ENCODE measurements around the gene UBE2K.
"Not testable (repeated sequence)": the region's sequence is repeated elsewhere in the genome, so short reads cannot be mapped to it uniquely, and the experiment has no call there.

The UBE2K gene

DNA sequence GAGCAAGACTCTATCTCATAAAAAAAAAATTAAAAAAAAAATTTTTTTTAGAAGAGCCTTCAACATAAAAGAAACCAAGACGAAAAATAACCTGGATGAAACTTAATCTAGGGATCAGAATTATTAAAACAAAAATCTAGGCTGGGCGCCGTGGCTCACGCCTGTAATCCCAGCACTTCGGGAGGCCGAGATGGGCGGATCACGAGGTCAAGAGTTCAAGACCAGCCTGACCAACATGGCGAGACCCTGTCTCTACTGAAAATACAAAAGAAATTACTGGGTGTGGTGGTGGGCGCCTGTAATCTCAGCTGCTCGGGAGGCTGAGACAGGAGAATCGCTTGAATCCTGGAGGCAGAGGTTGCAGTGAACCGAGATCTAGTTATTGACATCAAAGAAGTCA is 95.0 kb downstream of the UBE2K start:
- DNase-seq (ENCODE audit: low read depth in 2 of 2): not testable (repeated sequence)

DNA sequence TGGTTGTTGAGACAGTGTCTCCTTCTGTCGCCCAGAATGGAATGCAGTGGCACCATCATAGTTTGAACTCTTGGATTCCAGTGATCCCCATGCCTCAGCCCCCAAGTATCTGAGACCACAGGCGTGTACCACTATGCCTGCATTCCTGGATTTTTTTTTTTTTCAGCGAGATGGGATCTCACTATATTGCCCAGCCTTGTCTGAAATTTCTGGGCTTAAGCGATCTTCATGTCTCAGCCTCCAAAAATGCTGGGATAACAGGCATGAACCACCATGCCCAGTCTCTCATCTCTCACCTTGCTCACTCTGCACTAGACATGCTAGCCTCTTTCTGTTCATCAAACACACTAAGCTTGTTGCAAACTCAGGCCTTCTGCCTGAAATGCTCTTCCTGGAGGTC is 104.1 kb downstream of the UBE2K start:
- DNase-seq (ENCODE audit: low read depth in 2 of 2): no peak

DNA sequence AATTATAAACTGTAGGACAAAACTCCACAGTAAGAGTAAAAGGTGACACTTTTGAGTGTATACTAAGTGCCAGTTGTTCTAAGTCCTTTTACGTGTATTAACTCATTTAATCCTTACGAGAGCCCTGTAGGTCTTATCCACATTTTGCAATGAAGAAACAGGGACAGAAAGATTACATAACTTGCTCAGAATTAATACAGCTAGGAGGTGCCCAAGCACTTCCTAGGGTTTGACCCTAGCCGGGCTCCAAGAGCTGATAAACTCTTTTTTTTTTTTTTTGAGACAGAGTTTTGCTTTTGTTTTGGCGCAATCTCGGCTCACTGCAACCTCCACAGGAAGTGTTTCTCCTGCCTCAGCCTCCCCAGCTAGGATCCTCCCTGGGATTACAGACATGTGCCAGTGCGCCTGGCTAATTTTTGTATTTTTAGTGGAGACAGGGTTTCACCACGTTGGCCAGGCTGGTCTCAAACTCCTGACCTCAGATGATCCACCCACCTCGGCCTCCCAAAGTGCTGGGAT is 110.4 kb downstream of the UBE2K start:
- no peak for DNase-seq (ENCODE audit: low read depth in 2 of 2)

GRCh38 chr4:39812500-39812899 is 114.6 kb downstream of the UBE2K start:
- DNase-seq (ENCODE audit: low read depth in 2 of 2): no peak

DNA sequence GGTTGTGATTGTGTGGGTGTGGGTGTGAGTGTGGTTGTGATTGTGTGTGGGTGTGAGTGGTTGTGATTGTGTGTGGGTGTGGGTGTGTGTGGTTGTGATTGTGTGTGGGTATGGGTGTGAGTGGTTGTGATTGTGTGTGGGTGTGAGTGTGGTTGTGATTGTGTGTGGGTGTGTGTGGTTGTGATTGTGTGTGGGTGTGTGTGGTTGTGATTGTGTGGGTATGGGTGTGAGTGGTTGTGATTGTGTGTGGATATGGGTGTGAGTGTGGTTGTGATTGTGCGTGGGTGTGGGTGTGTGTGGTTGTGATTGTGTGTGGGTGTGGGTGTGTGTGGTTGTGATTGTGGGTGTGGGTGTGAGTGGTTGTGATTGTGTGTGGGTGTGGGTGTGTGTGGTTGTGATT is 115.1 kb downstream of the UBE2K start:
- not testable (repeated sequence) for DNase-seq (ENCODE audit: low read depth in 2 of 2)

DNA sequence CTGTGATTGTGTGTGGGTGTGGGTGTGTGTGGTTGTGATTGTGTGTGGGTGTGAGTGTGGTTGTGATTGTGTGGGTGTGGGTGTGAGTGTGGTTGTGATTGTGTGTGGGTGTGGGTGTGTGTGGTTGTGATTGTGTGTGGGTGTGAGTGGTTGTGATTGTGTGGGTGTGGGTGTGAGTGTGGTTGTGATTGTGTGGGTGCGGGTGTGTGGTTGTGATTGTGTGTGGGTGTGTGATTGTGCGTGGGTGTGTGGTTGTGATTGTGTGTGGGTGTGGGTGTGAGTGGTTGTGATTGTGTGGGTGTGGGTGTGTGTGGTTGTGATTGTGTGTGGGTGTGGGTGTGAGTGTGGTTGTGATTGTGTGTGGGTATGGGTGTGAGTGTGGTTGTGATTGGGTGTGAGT is 115.8 kb downstream of the UBE2K start:
- not testable (repeated sequence) for DNase-seq (ENCODE audit: low read depth in 2 of 2)

- DNase-seq (ENCODE audit: low read depth in 2 of 2): no peak
These were observed 116.7 kb downstream of the UBE2K start for GRCh38 chr4:39814403-39815185.

DNA sequence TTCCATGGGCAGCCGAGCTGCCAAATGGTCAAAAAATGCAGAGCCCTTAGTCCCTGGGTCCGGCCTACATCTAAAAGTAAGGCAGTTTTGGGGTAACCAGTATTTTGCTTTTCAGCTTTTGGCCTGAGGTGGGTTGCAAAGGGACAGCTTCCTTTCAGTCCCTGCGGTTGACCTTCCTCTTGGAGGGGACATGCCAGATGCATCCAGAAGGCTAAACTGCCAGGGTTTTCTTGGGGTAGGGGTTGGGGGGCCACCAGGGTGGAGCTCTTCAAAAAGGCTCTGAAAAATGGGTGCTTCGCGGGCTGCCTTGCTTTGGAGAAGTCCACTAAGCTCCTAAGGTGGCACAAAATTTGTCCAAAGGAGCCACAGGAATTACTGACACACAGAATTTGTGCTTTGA is 120.7 kb downstream of the UBE2K start:
- no peak for DNase-seq (ENCODE audit: low read depth in 2 of 2)

DNA sequence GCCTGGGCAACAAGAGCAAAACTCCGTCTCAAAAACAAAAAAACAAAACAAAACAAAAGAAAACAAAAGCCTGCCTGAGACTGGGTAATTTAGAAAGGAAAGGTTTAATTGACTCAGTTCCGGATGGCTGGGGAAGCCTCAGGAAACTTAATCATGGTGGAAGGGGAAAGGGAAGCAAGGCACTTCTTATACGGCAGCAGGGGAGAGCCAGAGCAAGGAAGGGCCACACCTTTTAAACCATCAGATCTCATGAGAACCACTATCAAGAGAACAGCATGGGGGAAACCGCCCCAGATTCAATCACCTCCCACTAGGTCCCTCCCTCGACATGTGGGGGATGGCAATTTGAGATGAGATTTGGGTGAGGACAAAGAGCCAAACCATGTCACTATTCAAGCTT is 122.2 kb downstream of the UBE2K start:
- no peak for DNase-seq (ENCODE audit: low read depth in 2 of 2)

GRCh38 chr4:39821951-39822350 is 124.0 kb downstream of the UBE2K start:
- DNase-seq (ENCODE audit: low read depth in 2 of 2): no peak

- DNase-seq (ENCODE audit: low read depth in 2 of 2): no peak
These were observed 124.7 kb downstream of the UBE2K start for GRCh38 chr4:39822662-39823061.

DNA sequence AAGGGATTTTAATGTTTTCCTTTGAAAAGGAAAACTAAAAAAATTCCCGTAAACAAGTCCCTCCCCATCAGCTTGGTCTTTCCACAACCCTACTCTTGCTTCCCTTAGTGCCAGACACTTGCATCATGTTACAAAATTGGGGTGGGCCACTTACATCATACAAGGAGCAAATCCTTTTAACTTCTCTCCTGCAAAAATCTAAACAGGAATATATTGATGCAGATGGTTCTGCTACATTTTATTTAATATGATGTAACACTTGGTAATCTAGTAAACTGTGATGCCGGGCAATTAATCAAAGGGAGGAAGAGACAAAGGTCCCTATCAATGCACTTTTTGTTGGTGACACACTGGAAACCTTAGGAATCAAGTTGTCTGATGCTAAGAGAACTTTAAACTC is 125.3 kb downstream of the UBE2K start:
- DNase-seq (ENCODE audit: low read depth in 2 of 2): no peak

DNA sequence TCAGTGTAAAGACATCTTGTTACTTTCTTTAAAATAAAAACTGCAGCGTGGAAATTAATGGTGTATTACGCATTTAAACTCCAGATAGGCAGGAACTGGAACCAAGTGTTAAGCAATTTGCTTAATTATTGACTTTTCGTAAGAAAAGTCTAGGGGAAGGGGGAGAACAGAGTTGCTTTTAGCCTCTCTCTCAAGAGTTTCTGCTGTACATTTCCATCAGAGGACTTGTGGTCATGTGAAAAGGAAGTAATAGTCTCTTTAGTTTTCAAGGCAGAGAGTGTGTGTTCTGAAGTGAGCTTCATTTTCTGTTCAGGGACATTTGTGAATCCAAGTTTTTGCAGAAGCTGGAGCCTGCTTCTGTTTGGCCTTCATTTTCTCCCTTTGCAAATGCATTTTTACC is 127.2 kb downstream of the UBE2K start:
- no peak for DNase-seq (ENCODE audit: low read depth in 2 of 2)

DNA sequence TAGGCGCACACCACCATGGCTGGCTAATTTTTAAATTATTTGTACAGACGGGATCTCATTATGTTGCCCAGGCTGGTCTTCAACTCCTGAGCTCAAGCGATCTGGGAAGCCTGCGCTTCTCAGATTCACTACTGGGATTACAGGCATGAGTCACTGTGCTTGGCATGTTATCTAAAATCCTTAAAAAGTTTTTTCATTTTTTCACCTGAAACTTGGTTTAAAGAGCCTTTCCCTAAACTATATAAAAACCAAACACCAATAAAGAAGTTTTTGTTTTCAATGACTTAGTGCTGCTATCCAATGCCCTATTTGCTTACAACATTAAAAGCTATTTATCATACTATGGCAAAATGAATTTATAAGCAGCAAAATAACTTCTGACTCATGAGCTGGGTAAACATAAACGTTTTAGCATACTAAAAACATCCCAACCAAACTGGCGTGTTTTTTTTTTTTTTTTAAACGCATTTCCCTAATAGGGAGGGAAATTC is 127.8 kb downstream of the UBE2K start:
- DNase-seq (ENCODE audit: low read depth in 2 of 2): no peak

Data from stimulated activated CD4-positive, alpha-beta T cell treated with anti-CD3 and anti-CD28 coated beads, Interleukin-12 subunit alpha, Interleukin-12 subunit beta, amount 100 ng/mL, for 24 hours (primary cell).